GM12892 (cell line): ENCODE data around the gene CCDC92.
"Not testable (repeated sequence)": the region's sequence is repeated elsewhere in the genome, so short reads cannot be mapped to it uniquely, and the experiment has no call there.

Source experiments
- DNase-seq: peaks from one replicate; pipeline ENCODE4 v3.0.0; 2011; ENCODE audit not compliant: insufficient read length
- FAIRE-seq: peaks from 2 replicates; lab custom pipeline; 2011; peaks lifted over from hg19 to GRCh38; lab: Jason Lieb, UNC
- POLR2A ChIP-seq: IDR thresholded peaks from 2 replicates; pipeline ENCODE4 v1.6.1; 2011; ENCODE audit warnings: low read depth, low read length, control low read depth
- POLR2AphosphoS5 ChIP-seq: IDR thresholded peaks from 2 replicates; pipeline ENCODE4 v1.6.1; 2011; ENCODE audit warnings: low read depth, low read length, control low read depth
- TAF1 ChIP-seq: IDR thresholded peaks from 2 replicates; pipeline ENCODE4 v1.6.1; 2011; ENCODE audit warnings: low read depth, mild to moderate bottlenecking, control low read depth, low read length, borderline replicate concordance

The CCDC92 gene

GRCh38 chr12:123952037-123952436, 20.6 kb downstream of the CCDC92 start:
- DNase-seq (no peak), FAIRE-seq (no peak)
- TF ChIP-seq POLR2A (no peak), TAF1 (no peak), POLR2AphosphoS5 (no peak)

- DNase-seq (no peak), FAIRE-seq (no peak)
- no peak for TF ChIP-seq POLR2AphosphoS5
- TF ChIP-seq POLR2A = no peak
- no peak for TF ChIP-seq TAF1
Measured at GRCh38 chr12:123951467-123951866, 21.2 kb downstream of the CCDC92 start.

- FAIRE-seq (no peak), DNase-seq (no peak)
- TF ChIP-seq POLR2A = no peak
- TF ChIP-seq TAF1 = no peak
- TF ChIP-seq POLR2AphosphoS5 = no peak
Measured at GRCh38 chr12:123950476-123951349, 21.9 kb downstream of the CCDC92 start.

- no peak for DNase-seq
- FAIRE-seq = no peak
- TF ChIP-seq POLR2AphosphoS5 (no peak), POLR2A (no peak), TAF1 (no peak)
Measured at GRCh38 chr12:123949770-123950165, 22.9 kb downstream of the CCDC92 start.

GRCh38 chr12:123948796-123949769, 23.5 kb downstream of the CCDC92 start:
- no peak for TF ChIP-seq POLR2AphosphoS5
- no peak for TF ChIP-seq TAF1
- TF ChIP-seq POLR2A = no peak
- FAIRE-seq (no peak), DNase-seq (no peak)

GRCh38 chr12:123948401-123948795, 24.2 kb downstream of the CCDC92 start:
- no peak for TF ChIP-seq TAF1
- no peak for TF ChIP-seq POLR2A
- TF ChIP-seq POLR2AphosphoS5 = no peak
- FAIRE-seq (no peak), DNase-seq (no peak)

- not testable (repeated sequence) for FAIRE-seq
Measured at GRCh38 chr12:123947531-123947930, 25.1 kb downstream of the CCDC92 start.

GRCh38 chr12:123946516-123947505, 25.8 kb downstream of the CCDC92 start:
- not testable (repeated sequence) for DNase-seq, FAIRE-seq

More at GRCh38 chr12:123947531-123947930, 25.1 kb downstream of the CCDC92 start:
- not testable (repeated sequence) for DNase-seq

- no peak for TF ChIP-seq POLR2A
- no peak for TF ChIP-seq POLR2AphosphoS5
- no peak for TF ChIP-seq TAF1
- DNase-seq = no peak
- FAIRE-seq = no peak
Measured at GRCh38 chr12:123946152-123946515, 26.5 kb downstream of the CCDC92 start.

- TF ChIP-seq TAF1 (no peak), POLR2A (no peak), POLR2AphosphoS5 (no peak)
- DNase-seq (no peak), FAIRE-seq (no peak)
Measured at GRCh38 chr12:123945287-123946151, 27.1 kb downstream of the CCDC92 start.
